Choroid plexus epithelial cell (primary cell): ENCODE data around the gene AUTS2.

ENCODE experiments used
- DNase-seq: peaks from one replicate; pipeline ENCODE4 v3.0.0-alpha.2; 2010; ENCODE audit warnings: low read depth
- H3K4me3 ChIP-seq: 2 replicates; pipeline ENCODE4 v1.5.1; 2011; ENCODE audit warnings: low read depth, mild to moderate bottlenecking, control low read depth, low read length, moderate library complexity
- TF ChIP-seq, protein P1 (sequence below): conservative IDR thresholded peaks from 2 replicates; pipeline ENCODE4 v1.5.1; 2011; ENCODE audit warnings: low read depth, mild to moderate bottlenecking, control low read depth, inconsistent platforms, low read length, moderate library complexity

The AUTS2 gene

GRCh38 chr7:69963393-69963792 is 365.1 kb downstream of the AUTS2 start:
- DNase-seq: no peak
- TF ChIP-seq, protein P1, sequence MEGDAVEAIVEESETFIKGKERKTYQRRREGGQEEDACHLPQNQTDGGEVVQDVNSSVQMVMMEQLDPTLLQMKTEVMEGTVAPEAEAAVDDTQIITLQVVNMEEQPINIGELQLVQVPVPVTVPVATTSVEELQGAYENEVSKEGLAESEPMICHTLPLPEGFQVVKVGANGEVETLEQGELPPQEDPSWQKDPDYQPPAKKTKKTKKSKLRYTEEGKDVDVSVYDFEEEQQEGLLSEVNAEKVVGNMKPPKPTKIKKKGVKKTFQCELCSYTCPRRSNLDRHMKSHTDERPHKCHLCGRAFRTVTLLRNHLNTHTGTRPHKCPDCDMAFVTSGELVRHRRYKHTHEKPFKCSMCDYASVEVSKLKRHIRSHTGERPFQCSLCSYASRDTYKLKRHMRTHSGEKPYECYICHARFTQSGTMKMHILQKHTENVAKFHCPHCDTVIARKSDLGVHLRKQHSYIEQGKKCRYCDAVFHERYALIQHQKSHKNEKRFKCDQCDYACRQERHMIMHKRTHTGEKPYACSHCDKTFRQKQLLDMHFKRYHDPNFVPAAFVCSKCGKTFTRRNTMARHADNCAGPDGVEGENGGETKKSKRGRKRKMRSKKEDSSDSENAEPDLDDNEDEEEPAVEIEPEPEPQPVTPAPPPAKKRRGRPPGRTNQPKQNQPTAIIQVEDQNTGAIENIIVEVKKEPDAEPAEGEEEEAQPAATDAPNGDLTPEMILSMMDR: no peak
- H3K4me3 ChIP-seq: no peak overlapping the region

DNA sequence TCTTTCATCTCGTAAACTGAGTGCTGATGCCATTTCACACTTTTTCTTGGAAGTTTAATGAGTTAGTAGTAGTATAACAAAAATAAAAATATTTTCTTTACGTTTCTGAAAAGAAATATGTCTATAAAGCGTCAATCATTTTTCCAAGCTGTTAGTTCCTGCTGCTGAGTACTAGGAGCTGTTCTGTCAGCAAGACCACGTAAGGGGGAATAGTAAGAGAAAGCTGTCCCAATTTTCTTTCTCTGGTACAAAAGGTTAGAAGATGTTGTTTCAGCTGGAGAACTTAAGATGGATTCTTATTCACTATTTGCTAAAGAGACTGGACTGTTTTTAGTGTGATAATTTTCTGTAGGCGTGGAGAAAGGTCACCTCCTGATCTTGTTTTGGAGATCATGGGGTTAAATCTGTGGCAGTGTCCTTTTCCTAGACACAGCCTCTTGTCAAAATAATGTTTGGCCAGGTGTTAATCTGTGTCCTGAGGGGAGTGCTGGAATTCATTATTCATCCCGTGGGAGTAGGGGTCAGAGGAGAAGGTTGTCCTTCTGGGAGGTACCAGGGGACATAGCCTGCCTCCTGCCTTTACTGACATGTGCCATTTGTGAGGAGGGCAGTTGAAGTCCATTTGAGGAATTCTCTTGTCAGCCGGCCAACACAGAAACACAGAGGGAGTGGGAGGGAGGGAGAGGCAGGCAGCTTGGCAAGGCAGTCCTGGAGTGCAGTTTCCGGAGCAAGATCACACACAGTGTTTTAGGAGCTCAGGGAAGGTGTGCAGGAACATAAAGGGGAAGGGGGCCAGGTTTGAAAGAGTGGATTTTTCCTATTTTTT is 368.7 kb downstream of the AUTS2 start:
- no peak overlapping the region for H3K4me3 ChIP-seq
- no peak for DNase-seq
- TF ChIP-seq, protein P1: no peak

- no peak for DNase-seq
- H3K4me3 ChIP-seq: no peak overlapping the region
- TF ChIP-seq, protein P1: no peak
Measured at GRCh38 chr7:69967689-69968450, 369.6 kb downstream of the AUTS2 start.

DNA sequence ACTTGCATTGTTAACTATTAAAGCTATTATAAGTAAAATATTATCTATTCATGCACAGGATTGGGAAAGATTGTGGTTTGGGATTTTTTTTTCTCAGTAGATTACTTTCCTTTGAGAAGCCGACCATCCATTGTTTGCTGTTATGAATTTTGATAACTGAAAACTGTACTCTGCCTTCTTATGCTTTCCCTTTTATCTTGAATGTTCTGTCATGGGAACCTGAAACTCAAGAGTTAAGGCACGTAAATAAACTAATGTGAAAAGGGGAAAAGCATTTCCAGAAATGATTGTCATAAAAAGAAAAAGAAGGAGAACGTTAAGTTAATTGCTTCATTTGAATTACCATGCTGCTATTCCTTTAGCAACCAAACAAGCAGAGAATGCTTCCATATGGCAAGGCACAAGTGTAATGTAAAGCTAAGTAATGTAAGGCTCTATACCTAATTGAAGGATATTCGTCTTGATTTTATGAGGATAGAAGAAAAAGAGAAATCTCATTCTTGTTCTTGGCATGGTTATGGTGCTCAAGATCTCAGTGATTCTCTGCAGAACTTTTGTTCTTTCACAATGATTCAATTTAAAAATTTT is 370.8 kb downstream of the AUTS2 start:
- no peak for DNase-seq
- no peak overlapping the region for H3K4me3 ChIP-seq
- TF ChIP-seq, protein P1: no peak

- TF ChIP-seq, protein P1: no peak
- H3K4me3 ChIP-seq: no peak overlapping the region
- DNase-seq: no peak
Measured at GRCh38 chr7:69981646-69982045, 383.4 kb downstream of the AUTS2 start.

- no peak overlapping the region for H3K4me3 ChIP-seq
- TF ChIP-seq, protein P1: no peak
- peak; percentile 40 for DNase-seq
Measured at GRCh38 chr7:69982197-69982596, 383.9 kb downstream of the AUTS2 start.
